Astrocyte (in vitro differentiated cells and primary cell): ENCODE measurements around the gene THNSL1. TPM values are rescaled to one million over a fixed set of nuclear protein-coding genes. Genes with fewer than 3 reads are reported as not detected.

Experiments
- DNase-seq: peaks from one replicate; pipeline ENCODE4 v3.0.0-alpha.2; 2010; ENCODE audit warnings: low read depth
- FAIRE-seq: peaks from 2 replicates; lab custom pipeline; 2011; peaks lifted over from hg19 to GRCh38; lab: Jason Lieb, UNC
- H2AFZ ChIP-seq: 2 replicates; pipeline ENCODE4 v1.6.0; 2012; ENCODE audit warnings: low read depth, low read length, inconsistent platforms
- H3K27ac ChIP-seq: 2 replicates; pipeline ENCODE4 v1.5.1; 2011; ENCODE audit warnings: low read depth, low read length, inconsistent platforms
- H3K27me3 ChIP-seq: 2 replicates; pipeline ENCODE4 v1.6.0; 2011; ENCODE audit warnings: low read length, inconsistent platforms; ENCODE audit not compliant: insufficient read depth
- H3K36me3 ChIP-seq: 2 replicates; pipeline ENCODE4 v1.5.1; 2011; ENCODE audit warnings: low read length, inconsistent platforms; ENCODE audit not compliant: insufficient read depth
- H3K4me1 ChIP-seq: 2 replicates; pipeline ENCODE4 v1.5.1; 2011; ENCODE audit warnings: low read length, inconsistent platforms; ENCODE audit not compliant: insufficient read depth
- H3K4me2 ChIP-seq: 2 replicates; pipeline ENCODE4 v1.6.0; 2012; ENCODE audit warnings: low read length, inconsistent platforms
- H3K4me3 ChIP-seq: 2 replicates; pipeline ENCODE4 v1.5.1; 2011; ENCODE audit warnings: low read depth, mild to moderate bottlenecking, low read length, inconsistent platforms; ENCODE audit not compliant: insufficient read depth
- H3K79me2 ChIP-seq: 2 replicates; pipeline ENCODE4 v1.6.0; 2012; ENCODE audit warnings: mild to moderate bottlenecking, low read length, inconsistent platforms; ENCODE audit not compliant: insufficient read depth
- H3K9ac ChIP-seq: 2 replicates; pipeline ENCODE4 v1.6.0; 2012; ENCODE audit warnings: mild to moderate bottlenecking, low read length, inconsistent platforms
- H3K9me3 ChIP-seq: 2 replicates; pipeline ENCODE4 v1.5.1; 2012; ENCODE audit warnings: low read depth, mild to moderate bottlenecking, low read length, inconsistent platforms; ENCODE audit not compliant: insufficient read depth
- H4K20me1 ChIP-seq: 2 replicates; pipeline ENCODE4 v1.6.0; 2012; ENCODE audit warnings: low read length, inconsistent platforms; ENCODE audit not compliant: insufficient read depth
- H3K27ac Mint-ChIP-seq: one replicate; pipeline ENCODE4 v1.8.0; 2021; ENCODE audit warnings: mild to moderate bottlenecking, mixed read lengths; ENCODE audit not compliant: unreplicated experiment
- H3K27me3 Mint-ChIP-seq: one replicate; pipeline ENCODE4 v1.8.0; 2021; ENCODE audit warnings: low read depth, mixed read lengths; ENCODE audit not compliant: unreplicated experiment
- H3K36me3 Mint-ChIP-seq: one replicate; pipeline ENCODE4 v1.8.0; 2021; ENCODE audit warnings: low read depth, mixed read lengths; ENCODE audit not compliant: unreplicated experiment
- H3K4me1 Mint-ChIP-seq: one replicate; pipeline ENCODE4 v1.8.0; 2021; ENCODE audit warnings: low read depth, mixed read lengths; ENCODE audit not compliant: unreplicated experiment
- H3K4me3 Mint-ChIP-seq: one replicate; pipeline ENCODE4 v1.8.0; 2021; ENCODE audit warnings: mild to moderate bottlenecking, moderate library complexity, mixed read lengths; ENCODE audit not compliant: unreplicated experiment
- H3K9me3 Mint-ChIP-seq: one replicate; pipeline ENCODE4 v1.8.0; 2021; ENCODE audit warnings: mild to moderate bottlenecking, mixed read lengths; ENCODE audit not compliant: unreplicated experiment
- EZH2 ChIP-seq: IDR thresholded peaks from 2 replicates; pipeline ENCODE4 v1.6.1; 2012; ENCODE audit warnings: mild to moderate bottlenecking, low read length, inconsistent platforms; ENCODE audit not compliant: insufficient read depth
- total RNA-seq: library from RNA; stranded (reverse); gene quantifications from 2 replicates; pipeline ENCODE4 v1.2.1, GENCODE V29; 2021
- TF ChIP-seq, protein P1 (sequence below): IDR thresholded peaks from 2 replicates; pipeline ENCODE4 v1.5.1; 2011; ENCODE audit warnings: low read depth, mild to moderate bottlenecking, inconsistent platforms, low read length, moderate library complexity; ENCODE audit not compliant: insufficient read depth

THNSL1 gene
- total RNA-seq, 1 donor from 2014 or later = 2.7 TPM

DNA sequence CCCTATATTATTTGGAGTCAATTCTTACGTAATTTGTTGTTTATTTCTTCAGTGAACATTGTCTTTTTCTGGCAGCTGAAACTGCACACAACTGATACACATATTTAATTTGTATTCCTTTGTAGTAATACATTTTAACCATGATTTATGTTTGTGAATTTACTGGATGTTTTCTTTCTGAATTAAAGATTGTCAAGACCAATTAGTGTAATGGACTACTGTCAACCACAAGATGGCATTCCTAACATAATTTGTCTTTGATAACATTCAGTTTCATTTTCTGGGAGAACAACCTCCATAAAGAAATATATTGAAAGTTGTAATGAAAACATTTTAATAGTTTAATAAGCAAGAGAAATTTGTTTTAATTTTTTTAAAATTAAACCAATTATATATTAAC is 10.1 kb downstream of the THNSL1 start:
- Mint-ChIP-seq H3K27ac (no peak overlapping the region), H3K4me3 (no peak overlapping the region), H3K9me3 (peaks cover 3% of the 10 kb centered on the region), H3K4me1 (no peaks in the 10 kb centered on the region), H3K27me3 (no peaks in the 10 kb centered on the region), H3K36me3 (no peaks in the 10 kb centered on the region)
- H4K20me1 ChIP-seq = no peaks in the 10 kb centered on the region
- H3K36me3 ChIP-seq = no peaks in the 10 kb centered on the region
- H2AFZ ChIP-seq = no peak overlapping the region
- H3K4me2 ChIP-seq = no peak overlapping the region
- no peaks in the 10 kb centered on the region for H3K27me3 ChIP-seq
- TF ChIP-seq, protein P1, sequence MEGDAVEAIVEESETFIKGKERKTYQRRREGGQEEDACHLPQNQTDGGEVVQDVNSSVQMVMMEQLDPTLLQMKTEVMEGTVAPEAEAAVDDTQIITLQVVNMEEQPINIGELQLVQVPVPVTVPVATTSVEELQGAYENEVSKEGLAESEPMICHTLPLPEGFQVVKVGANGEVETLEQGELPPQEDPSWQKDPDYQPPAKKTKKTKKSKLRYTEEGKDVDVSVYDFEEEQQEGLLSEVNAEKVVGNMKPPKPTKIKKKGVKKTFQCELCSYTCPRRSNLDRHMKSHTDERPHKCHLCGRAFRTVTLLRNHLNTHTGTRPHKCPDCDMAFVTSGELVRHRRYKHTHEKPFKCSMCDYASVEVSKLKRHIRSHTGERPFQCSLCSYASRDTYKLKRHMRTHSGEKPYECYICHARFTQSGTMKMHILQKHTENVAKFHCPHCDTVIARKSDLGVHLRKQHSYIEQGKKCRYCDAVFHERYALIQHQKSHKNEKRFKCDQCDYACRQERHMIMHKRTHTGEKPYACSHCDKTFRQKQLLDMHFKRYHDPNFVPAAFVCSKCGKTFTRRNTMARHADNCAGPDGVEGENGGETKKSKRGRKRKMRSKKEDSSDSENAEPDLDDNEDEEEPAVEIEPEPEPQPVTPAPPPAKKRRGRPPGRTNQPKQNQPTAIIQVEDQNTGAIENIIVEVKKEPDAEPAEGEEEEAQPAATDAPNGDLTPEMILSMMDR = no peak
- TF ChIP-seq EZH2 = no peak
- no peaks in the 10 kb centered on the region for H3K4me1 ChIP-seq
- no peaks in the 10 kb centered on the region for H3K9me3 ChIP-seq
- no peak overlapping the region for H3K27ac ChIP-seq
- no peak overlapping the region for H3K9ac ChIP-seq
- FAIRE-seq (no peak), DNase-seq (peak; percentile 29)
- H3K79me2 ChIP-seq = no peaks in the 10 kb centered on the region
- H3K4me3 ChIP-seq = no peak overlapping the region

DNA sequence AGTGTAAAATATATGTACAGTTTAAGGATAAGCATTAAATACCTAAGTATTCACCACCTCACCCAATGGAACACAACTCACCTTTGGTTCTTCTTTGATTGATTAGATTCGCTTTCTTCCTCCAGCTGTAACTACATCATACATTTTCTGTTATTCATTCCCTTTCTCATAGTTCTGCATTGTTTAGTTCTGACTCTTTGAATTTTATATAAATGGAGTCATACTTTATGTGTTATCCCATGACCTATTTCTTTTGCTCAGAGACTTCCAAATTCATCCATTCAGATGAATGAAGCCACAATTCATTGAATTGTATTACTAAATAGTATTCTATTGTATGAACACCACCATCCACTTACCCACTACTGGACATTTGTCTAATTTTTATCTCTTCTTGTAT is 12.3 kb downstream of the THNSL1 start:
- Histone ChIP-seq H3K79me2 (no peaks in the 10 kb centered on the region), H3K27me3 (no peaks in the 10 kb centered on the region), H3K9me3 (no peaks in the 10 kb centered on the region), H3K4me2 (no peak overlapping the region), H3K36me3 (no peaks in the 10 kb centered on the region), H4K20me1 (no peaks in the 10 kb centered on the region), H3K27ac (no peak overlapping the region), H2AFZ (no peak overlapping the region), H3K9ac (no peak overlapping the region), H3K4me1 (no peaks in the 10 kb centered on the region), H3K4me3 (no peak overlapping the region)
- no peaks in the 10 kb centered on the region for H3K27me3 Mint-ChIP-seq
- H3K4me1 Mint-ChIP-seq = no peaks in the 10 kb centered on the region
- H3K9me3 Mint-ChIP-seq = peaks cover 3% of the 10 kb centered on the region
- H3K27ac Mint-ChIP-seq = no peak overlapping the region
- DNase-seq (peak; percentile 33), FAIRE-seq (peak; percentile 50)
- H3K4me3 Mint-ChIP-seq = no peak overlapping the region
- no peaks in the 10 kb centered on the region for H3K36me3 Mint-ChIP-seq
- no peak for TF ChIP-seq EZH2
- TF ChIP-seq, protein P1 = no peak

DNA sequence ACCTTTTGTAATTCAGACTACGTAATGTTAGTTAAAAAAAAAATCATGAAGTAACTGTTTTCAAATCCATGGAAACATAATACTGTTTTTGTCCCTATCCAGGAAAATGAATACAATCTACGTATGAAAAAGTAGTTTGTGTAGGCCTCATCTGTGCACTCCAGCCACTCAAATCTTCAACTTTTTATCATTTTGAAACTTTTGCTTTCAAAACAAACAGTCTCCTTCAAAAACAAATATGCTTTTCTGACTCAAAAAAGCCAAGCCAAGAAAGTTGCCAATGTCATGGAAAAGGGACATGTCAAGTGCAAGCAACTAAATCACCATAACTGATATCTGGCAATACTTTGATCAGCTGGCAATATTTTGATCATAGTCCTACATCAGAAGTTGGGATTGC is 13.1 kb downstream of the THNSL1 start:
- H3K4me2 ChIP-seq = no peak overlapping the region
- no peaks in the 10 kb centered on the region for H3K9me3 ChIP-seq
- Mint-ChIP-seq H3K9me3 (peaks cover 3% of the 10 kb centered on the region), H3K4me1 (no peaks in the 10 kb centered on the region), H3K36me3 (no peaks in the 10 kb centered on the region), H3K27me3 (no peaks in the 10 kb centered on the region), H3K27ac (no peak overlapping the region), H3K4me3 (no peak overlapping the region)
- no peaks in the 10 kb centered on the region for H3K4me1 ChIP-seq
- no peak overlapping the region for H3K9ac ChIP-seq
- H3K4me3 ChIP-seq = no peak overlapping the region
- DNase-seq (no peak), FAIRE-seq (no peak)
- no peaks in the 10 kb centered on the region for H3K27me3 ChIP-seq
- TF ChIP-seq EZH2 = no peak
- TF ChIP-seq, protein P1 = no peak
- H4K20me1 ChIP-seq = no peaks in the 10 kb centered on the region
- no peaks in the 10 kb centered on the region for H3K79me2 ChIP-seq
- no peaks in the 10 kb centered on the region for H3K36me3 ChIP-seq
- H2AFZ ChIP-seq = no peak overlapping the region
- no peak overlapping the region for H3K27ac ChIP-seq
